PC-9 (cell line): Measurements from ENCODE around the gene PHKG2. TPM values are rescaled to one million over a fixed set of nuclear protein-coding genes. Genes with fewer than 3 reads are reported as not detected.

Experiments
- BruUV-seq: library from RNA; stranded (reverse); fragments of 400-500 nt; replicated peaks from 2 replicates; lab custom pipeline; 2021; lab: Mats Ljungman, UMichigan
- CTCF ChIA-PET: fragments of 300-600 bp; sonication (Branson Sonifier 250); formaldehyde crosslinking; loops from one replicate; lab custom pipeline; 2022; ENCODE audit warnings: antibody characterized with exemption; lab: Charles Lee
- POLR2A ChIA-PET: fragments of 300-600 bp; sonication (Branson Sonifier 250); formaldehyde crosslinking; loops from one replicate; lab custom pipeline; 2022; ENCODE audit warnings: antibody characterized with exemption; ENCODE audit not compliant: unreplicated experiment; lab: Charles Lee
- DNase-seq, 2 experiments: peaks; one replicate each; pipeline versions ENCODE4 v3.0.0 to v3.0.0-alpha.2; 2015 to 2022; ENCODE audit warnings: mixed read lengths in 1 of 2
- H2AFZ ChIP-seq: fragments of 200-600 bp; sonication (generic); 2 replicates; pipeline ENCODE4 v1.8.1; 2017; ENCODE audit warnings: antibody characterized with exemption
- H3F3A ChIP-seq: fragments of 200-600 bp; sonication (generic); 2 replicates; pipeline ENCODE4 v1.8.1; 2017; ENCODE audit warnings: antibody characterized with exemption, mild to moderate bottlenecking, low read depth; ENCODE audit not compliant: insufficient read depth
- H3K27ac ChIP-seq: fragments of 200-600 bp; sonication (generic); 2 replicates; pipeline ENCODE4 v1.6.1; 2016; ENCODE audit warnings: mixed run types
- H3K27me3 ChIP-seq: fragments of 200-600 bp; sonication (generic); 2 replicates; pipeline ENCODE4 v1.6.1; 2016; ENCODE audit warnings: low read depth, mixed run types; ENCODE audit not compliant: insufficient read depth
- H3K36me3 ChIP-seq: fragments of 200-600 bp; sonication (generic); 2 replicates; pipeline ENCODE4 v1.6.1; 2016; ENCODE audit warnings: low read depth, mixed run types
- H3K4me1 ChIP-seq: fragments of 200-600 bp; sonication (generic); replicated peaks from 2 replicates; pipeline ENCODE4 v1.6.1; 2016; ENCODE audit warnings: mixed run types; ENCODE audit not compliant: insufficient read depth
- H3K4me2 ChIP-seq: fragments of 200-600 bp; sonication (generic); 2 replicates; pipeline ENCODE4 v1.6.1; 2017; ENCODE audit warnings: mixed run types
- H3K4me3 ChIP-seq: fragments of 200-600 bp; sonication (generic); 2 replicates; pipeline ENCODE4 v1.6.1; 2016; ENCODE audit warnings: mixed run types
- H3K79me2 ChIP-seq: fragments of 200-600 bp; sonication (generic); 2 replicates; pipeline ENCODE4 v1.6.1; 2017; ENCODE audit warnings: low read depth, mixed run types
- H3K9me2 ChIP-seq: fragments of 200-600 bp; sonication (generic); 2 replicates; pipeline ENCODE4 v1.8.1; 2017; ENCODE audit warnings: mild to moderate bottlenecking; ENCODE audit not compliant: insufficient read depth
- H3K9me3 ChIP-seq: fragments of 200-600 bp; sonication (generic); 2 replicates; pipeline ENCODE4 v1.8.1; 2016; ENCODE audit warnings: low read depth; ENCODE audit not compliant: insufficient read depth
- H4K20me1 ChIP-seq: fragments of 200-600 bp; sonication (generic); 2 replicates; pipeline ENCODE4 v1.8.1; 2017; ENCODE audit not compliant: insufficient read depth
- CTCF ChIP-seq: fragments of 200-600 bp; sonication (generic); conservative IDR thresholded peaks from 2 replicates; pipeline ENCODE4 v1.6.1; 2017; ENCODE audit warnings: mixed run types, antibody characterized with exemption, mild to moderate bottlenecking, moderate library complexity
- EZH2 ChIP-seq: fragments of 200-600 bp; sonication (generic); IDR thresholded peaks from 2 replicates; pipeline ENCODE4 v1.8.0; 2017; ENCODE audit warnings: antibody characterized with exemption, low read depth
- intact Hi-C: fragments of 100-400 bp; cut with micrococcal nuclease; formaldehyde crosslinking; loops from one replicate; pipeline ENCODE4 v1.10.0; 2022; ENCODE audit not compliant: unreplicated experiment
- total RNA-seq: library from RNA; stranded (reverse); gene quantifications from 2 replicates; pipeline ENCODE4 v1.2.3, GENCODE V29; 2021

Gene PHKG2
- total RNA-seq, 1 experiment from 2014 or later, result 66.1 TPM

DNA sequence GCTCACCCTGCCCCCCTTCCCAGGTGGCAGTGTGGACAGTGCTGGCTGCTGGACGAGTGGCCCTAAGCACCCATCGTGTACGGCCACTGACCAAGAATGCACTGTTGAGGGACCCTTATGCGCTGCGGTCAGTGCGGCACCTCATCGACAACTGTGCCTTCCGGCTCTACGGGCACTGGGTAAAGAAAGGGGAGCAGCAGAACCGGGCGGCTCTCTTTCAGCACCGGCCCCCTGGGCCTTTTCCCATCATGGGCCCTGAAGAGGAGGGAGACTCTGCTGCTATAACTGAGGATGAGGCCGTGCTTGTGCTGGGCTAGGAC lies 8.5 kb downstream of the PHKG2 start:
- Histone ChIP-seq H3K79me2 (peaks cover 9% of the 10 kb centered on the region), H3K27me3 (no peaks in the 10 kb centered on the region), H3K4me1 (peaks cover 11% of the 10 kb centered on the region), H2AFZ (no peak overlapping the region), H3K9me2 (no peaks in the 10 kb centered on the region), H3K4me3 (no peak overlapping the region), H3K9me3 (no peaks in the 10 kb centered on the region), H3K27ac (no peak overlapping the region), H3F3A (peaks cover 29% of the 10 kb centered on the region; the same call in 1 of the 2 replicates), H3K4me2 (no peak overlapping the region), H3K36me3 (no peaks in the 10 kb centered on the region), H4K20me1 (no peaks in the 10 kb centered on the region)
- BruUV-seq, result no TSS peak
- intact Hi-C loops, result no loop called here
- DNase-seq, result no peak
- CTCF ChIA-PET, result no interaction called here
- POLR2A ChIA-PET, result no interaction called here
- TF ChIP-seq CTCF, result no peak
- TF ChIP-seq EZH2, result no peak

DNA sequence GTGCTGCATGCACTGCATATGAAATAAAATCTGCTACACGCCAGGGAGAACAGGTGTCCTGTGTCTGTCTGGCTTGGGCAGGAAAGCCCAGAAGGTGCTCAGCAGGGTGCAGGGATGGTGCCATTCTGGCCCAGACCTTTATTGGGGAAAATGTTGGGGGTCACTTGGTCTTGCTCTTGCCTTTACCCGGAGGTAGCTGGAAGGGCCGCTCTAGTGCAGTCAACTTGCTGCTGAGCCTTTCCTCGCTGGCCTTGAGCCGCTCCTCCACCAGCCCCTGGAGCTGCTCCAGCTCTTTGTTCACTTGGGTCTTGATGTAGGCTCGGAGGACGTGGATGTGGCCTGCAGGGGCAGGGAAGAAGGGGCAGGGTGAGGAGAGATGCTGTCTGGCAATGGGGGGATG lies 9.1 kb downstream of the PHKG2 start:
- Histone ChIP-seq H3K4me3 (no peak overlapping the region), H3K79me2 (peaks cover 10% of the 10 kb centered on the region), H3K9me3 (no peaks in the 10 kb centered on the region), H2AFZ (no peak overlapping the region), H3K27me3 (no peaks in the 10 kb centered on the region), H3K9me2 (no peaks in the 10 kb centered on the region), H4K20me1 (no peaks in the 10 kb centered on the region), H3F3A (peaks cover 29% of the 10 kb centered on the region; the same call in 1 of the 2 replicates), H3K4me2 (no peak overlapping the region), H3K27ac (no peak overlapping the region), H3K4me1 (peaks cover 11% of the 10 kb centered on the region), H3K36me3 (no peaks in the 10 kb centered on the region)
- CTCF ChIA-PET, result interaction anchor here (0.7 kb wide), 1 partner anchor 190 kb away, joined by 3 read pairs; no protein-coding TSS in a partner anchor
- no peak for DNase-seq
- BruUV-seq, result no TSS peak
- intact Hi-C loops, result no loop called here
- POLR2A ChIA-PET, result interaction anchor here (0.7 kb wide), 2 partner anchors 163 to 264 kb away, joined by 8 to 36 read pairs; no protein-coding TSS in a partner anchor
- no peak for TF ChIP-seq EZH2
- TF ChIP-seq CTCF, result no peak

GRCh38 chr16:30758988-30759491 lies 10.8 kb downstream of the PHKG2 start:
- H3K79me2 ChIP-seq, result peaks cover 27% of the 10 kb centered on the region
- H3K36me3 ChIP-seq, result peaks cover 10% of the 10 kb centered on the region; the same call in 1 of the 2 replicates
- no peak overlapping the region for H2AFZ ChIP-seq
- intact Hi-C loops, result no loop called here
- TF ChIP-seq EZH2 (no peak), CTCF (no peak)
- no peaks in the 10 kb centered on the region for H3K27me3 ChIP-seq
- H3K9me2 ChIP-seq, result no peaks in the 10 kb centered on the region
- no peak for DNase-seq
- POLR2A ChIA-PET, result no interaction called here
- no peak overlapping the region for H3K4me2 ChIP-seq
- peaks cover 24% of the 10 kb centered on the region for H3K4me1 ChIP-seq
- H3K4me3 ChIP-seq, result no peak overlapping the region
- peaks cover 3% of the 10 kb centered on the region for H4K20me1 ChIP-seq
- BruUV-seq, result no TSS peak
- H3K9me3 ChIP-seq, result no peaks in the 10 kb centered on the region
- CTCF ChIA-PET, result no interaction called here
- H3F3A ChIP-seq, result peaks cover 30% of the 10 kb centered on the region; the same call in 1 of the 2 replicates
- no peak overlapping the region for H3K27ac ChIP-seq
